RWPE1 (cell line): Measurements from ENCODE around the gene TMEM121.

Source experiments
- CTCF ChIA-PET: fragments of 350-600 bp; sonication (Branson Sonifier 250); formaldehyde crosslinking; extraction: SDS; loops from one replicate; lab custom pipeline; 2021; lab: Yijun Ruan, JAX
- POLR2A ChIA-PET: fragments of 400-600 bp; formaldehyde crosslinking; extraction: SDS; loops from one replicate; lab custom pipeline; 2020; ENCODE audit warnings: antibody characterized with exemption; ENCODE audit not compliant: low non-redundant PET; lab: Yijun Ruan, JAX
- DNase-seq: peaks from one replicate; pipeline ENCODE4 v3.0.0; 2012; ENCODE audit warnings: low spot score
- H3K27ac ChIP-seq: fragments of 450-650 bp; 2 replicates; pipeline ENCODE4 v1.5.1; 2017
- CTCF ChIP-seq: fragments of 450-650 bp; conservative IDR thresholded peaks from 2 replicates; pipeline ENCODE4 v1.5.1; 2017; ENCODE audit warnings: low read depth, mild to moderate bottlenecking

The TMEM121 gene

GRCh38 chr14:105528586-105529318 lies 2.4 kb downstream of the TMEM121 start:
- peak overlapping the region; percentile 62 for H3K27ac ChIP-seq
- POLR2A ChIA-PET = no interaction called here
- peak; percentile 39; the same call in 1 of the 2 replicates for TF ChIP-seq CTCF
- CTCF ChIA-PET = interaction anchor here (0.6 to 1.6 kb wide), 12 partner anchors 11 to 645 kb away, joined by 3 to 7 read pairs (median 4); no protein-coding TSS in a partner anchor
- no peak for DNase-seq

- ChIA-PET POLR2A (no interaction called here), CTCF (interaction anchor here (0.7 to 1.6 kb wide), 3 partner anchors 12 to 68 kb away, joined by 3 to 7 read pairs (median 7); no protein-coding TSS in a partner anchor)
- DNase-seq = no peak
- H3K27ac ChIP-seq = no peak overlapping the region
- TF ChIP-seq CTCF = no peak
Observed at GRCh38 chr14:105529319-105529568, 2.9 kb downstream of the TMEM121 start.

GRCh38 chr14:105529569-105530284 lies 3.3 kb downstream of the TMEM121 start:
- DNase-seq = no peak
- ChIA-PET CTCF (interaction anchor here (0.6 to 1.6 kb wide), 4 partner anchors 9 to 68 kb away, joined by 3 to 7 read pairs (median 6); no protein-coding TSS in a partner anchor), POLR2A (no interaction called here)
- H3K27ac ChIP-seq = no peak overlapping the region
- no peak for TF ChIP-seq CTCF

GRCh38 chr14:105530285-105531087 lies 4.1 kb downstream of the TMEM121 start:
- CTCF ChIA-PET = interaction anchor here (0.7 kb wide), 2 partner anchors 95 to 492 kb away, joined by 3 read pairs; no protein-coding TSS in a partner anchor
- TF ChIP-seq CTCF = no peak
- H3K27ac ChIP-seq = no peak overlapping the region
- DNase-seq = no peak
- POLR2A ChIA-PET = no interaction called here

GRCh38 chr14:105531088-105531893 lies 4.9 kb downstream of the TMEM121 start:
- no peak for TF ChIP-seq CTCF
- ChIA-PET POLR2A (no interaction called here), CTCF (interaction anchor here (0.7 kb wide), 2 partner anchors 96 to 493 kb away, joined by 3 read pairs; no protein-coding TSS in a partner anchor)
- DNase-seq = no peak
- no peak overlapping the region for H3K27ac ChIP-seq
